GM12878 (cell line): Measurements from ENCODE around the gene SI. TPM values are rescaled to one million over a fixed set of nuclear protein-coding genes. Genes with fewer than 3 reads are reported as not detected.

ENCODE experiments used
- ATAC-seq: fragments of 200-7000 bp; cut with Tn5 transposase; 3 replicates; pipeline ENCODE4 v1.9.1; 2020; ENCODE audit warnings: mild to moderate bottlenecking, moderate library complexity
- BruUV-seq: library from RNA; stranded (reverse); fragments of 400-500 nt; replicated peaks from 2 replicates; lab custom pipeline; 2021; lab: Mats Ljungman, UMichigan
- CTCF ChIA-PET: fragments of 300-600 bp; sonication (Branson Sonifier 250); formaldehyde crosslinking; extraction: SDS; loops from one replicate; lab custom pipeline; 2021; ENCODE audit warnings: inconsistent platforms; lab: Yijun Ruan, JAX
- POLR2A ChIA-PET: fragments of 350-600 bp; formaldehyde crosslinking; extraction: SDS; loops from one replicate; lab custom pipeline; 2021; ENCODE audit warnings: inconsistent platforms; lab: Charles Lee
- RAD21 ChIA-PET: fragments of 300-600 bp; sonication (Branson Sonifier 250); formaldehyde crosslinking; loops from one replicate; lab custom pipeline; 2023; ENCODE audit warnings: antibody characterized with exemption; ENCODE audit not compliant: unreplicated experiment; lab: Charles Lee
- SMC1A ChIA-PET: fragments of 300-600 bp; sonication (Branson Sonifier 250); formaldehyde crosslinking; loops from one replicate; lab custom pipeline; 2023; ENCODE audit not compliant: unreplicated experiment, uncharacterized antibody; lab: Charles Lee
- DNase-seq: peaks from one replicate; pipeline ENCODE4 v3.0.0-alpha.2; 2011; ENCODE audit warnings: low read depth, low spot score
- FAIRE-seq: peaks from 3 replicates; lab custom pipeline; 2011; peaks lifted over from hg19 to GRCh38; lab: Jason Lieb, UNC
- H2AFZ ChIP-seq: 2 replicates; pipeline ENCODE4 v1.6.0; 2011; ENCODE audit warnings: low read depth, low read length, control low read depth; ENCODE audit not compliant: control insufficient read depth
- H3K27ac ChIP-seq: 2 replicates; pipeline ENCODE4 v1.5.1; 2011; ENCODE audit warnings: control low read depth; ENCODE audit not compliant: control insufficient read depth, insufficient read depth
- H3K27me3 ChIP-seq, 2 experiments: replicated peaks in 1 of 2; 2 replicates each; pipeline versions ENCODE4 v1.6.0 to v1.6.1; 2011; ENCODE audit warnings: low read length in 1 of 2; ENCODE audit not compliant: control insufficient read depth in 2 of 2, insufficient read depth in 2 of 2
- H3K36me3 ChIP-seq, 2 experiments: 2 replicates each; pipeline ENCODE4 v1.5.1; 2011; ENCODE audit warnings: low read length in 1 of 2; ENCODE audit not compliant: control insufficient read depth in 2 of 2, insufficient read depth in 2 of 2
- H3K4me1 ChIP-seq: 2 replicates; pipeline ENCODE4 v1.6.1; 2011; ENCODE audit warnings: mild to moderate bottlenecking, low read length, moderate library complexity, mixed read lengths; ENCODE audit not compliant: control insufficient read depth, insufficient read depth
- H3K4me2 ChIP-seq: 2 replicates; pipeline ENCODE4 v1.6.0; 2011; ENCODE audit warnings: control low read depth; ENCODE audit not compliant: control insufficient read depth, insufficient read depth
- H3K4me3 ChIP-seq: fragments of 200-600 bp; sonication (generic); 2 replicates; pipeline ENCODE4 v1.5.1; 2016
- H3K79me2 ChIP-seq: 2 replicates; pipeline ENCODE4 v1.6.0; 2011; ENCODE audit warnings: low read length; ENCODE audit not compliant: control insufficient read depth, insufficient read depth
- H3K9ac ChIP-seq: 2 replicates; pipeline ENCODE4 v1.8.0; 2011; ENCODE audit warnings: low read length, control low read depth, mixed read lengths; ENCODE audit not compliant: control insufficient read depth, insufficient read depth
- H3K9me3 ChIP-seq: replicated peaks from 3 replicates; pipeline ENCODE4 v1.5.1; 2011; ENCODE audit warnings: mild to moderate bottlenecking, low read length; ENCODE audit not compliant: control insufficient read depth, insufficient read depth
- H4K20me1 ChIP-seq: 2 replicates; pipeline ENCODE4 v1.6.0; 2011; ENCODE audit not compliant: control insufficient read depth, insufficient read depth
- IKZF2 ChIP-seq, 2 experiments: fragments of 450-650 bp; IDR thresholded peaks; 2 replicates each; pipeline ENCODE4 v1.6.1; 2017; ENCODE audit warnings: mild to moderate bottlenecking in 2 of 2, moderate library complexity in 2 of 2
- MEF2A ChIP-seq: IDR thresholded peaks from 2 replicates; pipeline ENCODE4 v1.6.1; 2011; ENCODE audit warnings: low read depth, mild to moderate bottlenecking, low read length, moderate library complexity; ENCODE audit not compliant: insufficient read depth
- TBL1XR1 ChIP-seq: IDR thresholded peaks from 2 replicates; pipeline ENCODE4 v1.6.1; 2012; ENCODE audit warnings: low read depth, low read length, improper control_type of control experiment
- TCF3 ChIP-seq: IDR thresholded peaks from 2 replicates; pipeline ENCODE4 v1.6.1; 2012; ENCODE audit warnings: low read depth, mild to moderate bottlenecking, low read length, borderline replicate concordance; ENCODE audit not compliant: insufficient read depth
- ZNF207 ChIP-seq: fragments of 450-650 bp; IDR thresholded peaks from 2 replicates; pipeline ENCODE4 v1.6.1; 2014; ENCODE audit warnings: antibody characterized with exemption, mild to moderate bottlenecking, borderline replicate concordance
- ZNF217 ChIP-seq: fragments of 450-650 bp; IDR thresholded peaks from 2 replicates; pipeline ENCODE4 v1.6.1; 2017; ENCODE audit warnings: antibody characterized with exemption, mild to moderate bottlenecking
- ZNF384 ChIP-seq: IDR thresholded peaks from 2 replicates; pipeline ENCODE4 v1.6.1; 2012; ENCODE audit warnings: low read depth, mild to moderate bottlenecking, low read length, improper control_type of control experiment, borderline replicate concordance
- WGBS: methylation state at CpG from one replicate; pipeline ENCODE4 v1.1.6; 2016; ENCODE audit warnings: low lambda C conversion rate; ENCODE audit not compliant: insufficient replicate concordance, insufficient coverage; ENCODE audit errors: missing lambda C conversion rate; 5-methylcytosine and 5-hydroxymethylcytosine counted together
- in situ Hi-C: fragments of 300-500 bp; cut with MboI; formaldehyde crosslinking; loops from 9 replicates; pipeline ENCODE4 v1.14.3; 2018; ENCODE audit warnings: mixed read lengths
- intact Hi-C: fragments of 100-400 bp; cut with micrococcal nuclease; formaldehyde crosslinking; loops from one replicate; pipeline ENCODE4 v1.14.2; 2022; ENCODE audit not compliant: unreplicated experiment
- polyA plus RNA-seq, 11 experiments: library from polyadenylated mRNA; depleted of rRNA in 4 of 11; unstranded in 6 of 11; stranded (reverse) in 5 of 11; fragments of >200 nt; fragmentation: Nextera tagmentation in 4 of 11; fragmentation: Illumina TruSeq in 1 of 11; extraction: Ambion mirVana in 4 of 11; extraction: Trizol in 1 of 11; gene quantifications; 1 replicate in 1 of 11; 2 replicates in 10 of 11; pipeline versions ENCODE4 v1.2.1 to v1.2.3, GENCODE V29; 2011 to 2016; ENCODE audit warnings: inconsistent platforms in 2 of 11, missing spikeins in 2 of 11, low read depth in 1 of 11
- total RNA-seq, 4 experiments: library from RNA; depleted of rRNA in 3 of 4; stranded (reverse); fragments of >200 nt in 3 of 4; fragmentation: Illumina TruSeq in 1 of 4; extraction: Trizol in 1 of 4; gene quantifications; 2 replicates each; pipeline versions ENCODE4 v1.2.1 to v1.2.3, GENCODE V29; 2013 to 2021
- TF ChIP-seq, protein P1 (sequence below): fragments of 450-650 bp; IDR thresholded peaks from 2 replicates; pipeline ENCODE4 v1.6.1; 2016; ENCODE audit warnings: mild to moderate bottlenecking
- TF ChIP-seq, protein P2 (sequence below): fragments of 450-650 bp; formaldehyde crosslinking; IDR thresholded peaks from 2 replicates; pipeline ENCODE4 v1.4.0; 2020; ENCODE audit warnings: mild to moderate bottlenecking, moderate library complexity
- TF ChIP-seq, protein P3 (sequence below): IDR thresholded peaks from 2 replicates; pipeline ENCODE4 v1.6.1; 2011; ENCODE audit warnings: borderline replicate concordance, low read depth, mild to moderate bottlenecking, moderate library complexity, low read length; ENCODE audit not compliant: insufficient read depth, poor library complexity, severe bottlenecking

The SI gene
- total and polyA plus RNA-seq, 10 of the 15 experiments (the other 5 are each of a cell fraction or from before 2014, with no cell fraction given), result 0.01 TPM; not detected in 9

DNA sequence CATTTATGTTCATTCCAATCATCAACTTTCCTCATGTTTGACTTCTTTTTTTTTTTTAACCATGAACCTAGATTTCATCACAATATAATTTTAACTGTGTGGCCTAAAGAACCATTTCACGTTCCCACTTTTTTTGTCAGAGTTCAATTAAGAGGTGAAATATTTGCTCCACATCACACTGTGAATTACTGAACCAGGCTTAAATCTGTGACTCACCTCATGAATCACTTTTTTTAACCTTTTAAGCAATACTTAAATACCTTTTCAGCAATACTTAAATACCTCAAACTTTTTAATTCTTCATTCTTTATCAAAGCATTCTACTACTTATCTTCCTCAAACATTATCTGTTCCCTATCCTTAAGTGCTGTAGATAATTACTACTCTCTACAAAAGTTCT, 137.6 kb downstream of the SI start (continued):
- TF ChIP-seq TCF3 (no peak), MEF2A (no peak), ZNF384 (no peak), ZNF207 (no peak)

DNA sequence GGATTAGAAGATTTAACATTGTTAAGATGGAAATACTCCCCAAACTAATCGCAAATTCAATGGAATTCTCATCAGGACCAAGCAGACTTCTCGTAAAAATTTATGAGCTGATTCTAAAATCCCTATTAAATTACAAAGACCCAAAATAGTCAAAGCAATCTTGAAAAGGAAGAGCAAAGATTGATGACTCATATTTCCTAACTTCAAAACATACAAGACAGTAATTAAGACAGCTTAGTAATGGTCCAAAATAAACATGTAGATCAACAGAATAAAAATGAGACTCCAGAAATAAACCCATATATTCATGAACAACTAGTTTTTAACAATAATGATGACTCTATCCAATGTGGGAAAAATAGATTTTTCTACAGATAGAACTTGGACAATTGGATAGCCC, 148.7 kb downstream of the SI start:
- RAD21 ChIA-PET, result no interaction called here
- H3K9me3 ChIP-seq, result no peaks in the 10 kb centered on the region
- POLR2A ChIA-PET, result no interaction called here
- no peak overlapping the region for H3K9ac ChIP-seq
- H3K36me3 ChIP-seq, result no peaks in the 10 kb centered on the region
- CTCF ChIA-PET, result interaction anchor here (1.0 kb wide), 1 partner anchor 95 kb away, joined by 4 read pairs; no protein-coding TSS in a partner anchor
- H3K27me3 ChIP-seq, result no peaks in the 10 kb centered on the region
- ATAC-seq (no peak), DNase-seq (no peak), FAIRE-seq (no peak)
- SMC1A ChIA-PET, result no interaction called here
- WGBS, result 21% methylated on average over 2 of the region's 2 CpGs
- in situ Hi-C loops (no loop called here), intact Hi-C loops (no loop called here)
- no peak overlapping the region for H3K4me2 ChIP-seq
- H2AFZ ChIP-seq, result no peak overlapping the region
- H4K20me1 ChIP-seq, result no peaks in the 10 kb centered on the region
- no peak overlapping the region for H3K27ac ChIP-seq
- no TSS peak for BruUV-seq
- no peak for TF ChIP-seq TBL1XR1
- TF ChIP-seq, protein P1, sequence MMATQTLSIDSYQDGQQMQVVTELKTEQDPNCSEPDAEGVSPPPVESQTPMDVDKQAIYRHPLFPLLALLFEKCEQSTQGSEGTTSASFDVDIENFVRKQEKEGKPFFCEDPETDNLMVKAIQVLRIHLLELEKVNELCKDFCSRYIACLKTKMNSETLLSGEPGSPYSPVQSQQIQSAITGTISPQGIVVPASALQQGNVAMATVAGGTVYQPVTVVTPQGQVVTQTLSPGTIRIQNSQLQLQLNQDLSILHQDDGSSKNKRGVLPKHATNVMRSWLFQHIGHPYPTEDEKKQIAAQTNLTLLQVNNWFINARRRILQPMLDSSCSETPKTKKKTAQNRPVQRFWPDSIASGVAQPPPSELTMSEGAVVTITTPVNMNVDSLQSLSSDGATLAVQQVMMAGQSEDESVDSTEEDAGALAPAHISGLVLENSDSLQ, result no peak
- no peak for TF ChIP-seq ZNF217
- no peak for TF ChIP-seq IKZF2 (IDR thresholded peaks at IDR 0.05)
- TF ChIP-seq, protein P2, sequence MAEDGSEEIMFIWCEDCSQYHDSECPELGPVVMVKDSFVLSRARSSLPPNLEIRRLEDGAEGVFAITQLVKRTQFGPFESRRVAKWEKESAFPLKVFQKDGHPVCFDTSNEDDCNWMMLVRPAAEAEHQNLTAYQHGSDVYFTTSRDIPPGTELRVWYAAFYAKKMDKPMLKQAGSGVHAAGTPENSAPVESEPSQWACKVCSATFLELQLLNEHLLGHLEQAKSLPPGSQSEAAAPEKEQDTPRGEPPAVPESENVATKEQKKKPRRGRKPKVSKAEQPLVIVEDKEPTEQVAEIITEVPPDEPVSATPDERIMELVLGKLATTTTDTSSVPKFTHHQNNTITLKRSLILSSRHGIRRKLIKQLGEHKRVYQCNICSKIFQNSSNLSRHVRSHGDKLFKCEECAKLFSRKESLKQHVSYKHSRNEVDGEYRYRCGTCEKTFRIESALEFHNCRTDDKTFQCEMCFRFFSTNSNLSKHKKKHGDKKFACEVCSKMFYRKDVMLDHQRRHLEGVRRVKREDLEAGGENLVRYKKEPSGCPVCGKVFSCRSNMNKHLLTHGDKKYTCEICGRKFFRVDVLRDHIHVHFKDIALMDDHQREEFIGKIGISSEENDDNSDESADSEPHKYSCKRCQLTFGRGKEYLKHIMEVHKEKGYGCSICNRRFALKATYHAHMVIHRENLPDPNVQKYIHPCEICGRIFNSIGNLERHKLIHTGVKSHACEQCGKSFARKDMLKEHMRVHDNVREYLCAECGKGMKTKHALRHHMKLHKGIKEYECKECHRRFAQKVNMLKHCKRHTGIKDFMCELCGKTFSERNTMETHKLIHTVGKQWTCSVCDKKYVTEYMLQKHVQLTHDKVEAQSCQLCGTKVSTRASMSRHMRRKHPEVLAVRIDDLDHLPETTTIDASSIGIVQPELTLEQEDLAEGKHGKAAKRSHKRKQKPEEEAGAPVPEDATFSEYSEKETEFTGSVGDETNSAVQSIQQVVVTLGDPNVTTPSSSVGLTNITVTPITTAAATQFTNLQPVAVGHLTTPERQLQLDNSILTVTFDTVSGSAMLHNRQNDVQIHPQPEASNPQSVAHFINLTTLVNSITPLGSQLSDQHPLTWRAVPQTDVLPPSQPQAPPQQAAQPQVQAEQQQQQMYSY (CRISPR knock-in tag), result no peak
- TF ChIP-seq, protein P3, sequence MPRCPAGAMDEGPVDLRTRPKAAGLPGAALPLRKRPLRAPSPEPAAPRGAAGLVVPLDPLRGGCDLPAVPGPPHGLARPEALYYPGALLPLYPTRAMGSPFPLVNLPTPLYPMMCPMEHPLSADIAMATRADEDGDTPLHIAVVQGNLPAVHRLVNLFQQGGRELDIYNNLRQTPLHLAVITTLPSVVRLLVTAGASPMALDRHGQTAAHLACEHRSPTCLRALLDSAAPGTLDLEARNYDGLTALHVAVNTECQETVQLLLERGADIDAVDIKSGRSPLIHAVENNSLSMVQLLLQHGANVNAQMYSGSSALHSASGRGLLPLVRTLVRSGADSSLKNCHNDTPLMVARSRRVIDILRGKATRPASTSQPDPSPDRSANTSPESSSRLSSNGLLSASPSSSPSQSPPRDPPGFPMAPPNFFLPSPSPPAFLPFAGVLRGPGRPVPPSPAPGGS, result no peak
- H3K4me1 ChIP-seq, result no peaks in the 10 kb centered on the region
- H3K4me3 ChIP-seq, result no peak overlapping the region
- H3K79me2 ChIP-seq, result no peaks in the 10 kb centered on the region
